Heart left ventricle (tissue), 16 donors: ENCODE data around the gene RRBP1. TPM values are rescaled to one million over a fixed set of nuclear protein-coding genes. Genes with fewer than 3 reads are reported as not detected.

Experiments
- ATAC-seq, 4 donors: fragments of 200-7000 bp; cut with Tn5 transposase; one replicate each; pipeline ENCODE4 v1.9.1; 2020 to 2022; ENCODE audit warnings: moderate library complexity in 4 of 4, mild to moderate bottlenecking in 3 of 4, moderate number of reproducible peaks in 1 of 4
- DNase-seq, 5 donors: peaks; one replicate each; pipeline ENCODE4 v3.0.0-alpha.2; 2020
- H3K27ac ChIP-seq, 12 donors: fragments of 200-600 bp; sonication (generic) in 4 of 12; one replicate each; pipeline versions ENCODE4 v1.5.0 to v1.8.0; 2016 to 2022; ENCODE audit warnings: mild to moderate bottlenecking in 2 of 12
- H3K27me3 ChIP-seq, 9 donors: fragments of 200-600 bp; sonication (generic) in 2 of 9; one replicate each; pipeline versions ENCODE4 v1.5.1 to v1.8.0; 2016 to 2022; ENCODE audit warnings: mild to moderate bottlenecking in 3 of 9
- H3K36me3 ChIP-seq, 9 donors: fragments of 200-600 bp; sonication (generic) in 2 of 9; one replicate each; pipeline versions ENCODE4 v1.5.0 to v1.8.0; 2018 to 2022; ENCODE audit warnings: mild to moderate bottlenecking in 2 of 9
- H3K4me1 ChIP-seq, 12 donors: fragments of 200-600 bp; sonication (generic) in 4 of 12; one replicate each; pipeline versions ENCODE4 v1.5.0 to v1.8.0; 2016 to 2022; ENCODE audit warnings: mild to moderate bottlenecking in 3 of 12
- H3K4me3 ChIP-seq, 12 donors: fragments of 200-600 bp; sonication (generic) in 4 of 12; one replicate each; pipeline versions ENCODE4 v1.5.0 to v1.8.0; 2017 to 2022; ENCODE audit warnings: mild to moderate bottlenecking in 9 of 12, moderate library complexity in 4 of 12
- H3K9me3 ChIP-seq, 12 donors: fragments of 200-600 bp; sonication (generic) in 4 of 12; one replicate each; pipeline versions ENCODE4 v1.5.0 to v1.8.0; 2016 to 2022; ENCODE audit warnings: mild to moderate bottlenecking in 1 of 12
- CTCF ChIP-seq, 12 donors: fragments of 200-600 bp; sonication (generic) in 4 of 12; IDR thresholded peaks; one replicate each; pipeline versions ENCODE4 v1.5.0 to v1.8.0; 2018 to 2022; ENCODE audit warnings: antibody characterized with exemption in 12 of 12, mild to moderate bottlenecking in 5 of 12
- POLR2A ChIP-seq, 2 donors: fragments of 450-650 bp; IDR thresholded peaks; one replicate each; pipeline ENCODE4 v1.6.1; 2017; ENCODE audit warnings: antibody characterized with exemption in 2 of 2, mild to moderate bottlenecking in 2 of 2, moderate library complexity in 2 of 2
- WGBS, 4 donors: extraction: QIAGEN DNeasy Blood & Tissue Kit in 2 of 4; methylation state at CpG; one replicate each; pipeline versions ENCODE4 v1.1.5 to v1.1.7; 2013 to 2018; 5-methylcytosine and 5-hydroxymethylcytosine counted together
- intact Hi-C, 10 donors: fragments of 100-400 bp; cut with DNase I; formaldehyde crosslinking; loops; one replicate each; pipeline versions ENCODE4 v1.11.1 to v1.14.2; 2022
- polyA plus RNA-seq, 2 donors: library from polyadenylated mRNA; stranded (reverse); fragments of 200-250 nt; gene quantifications; one replicate each; pipeline ENCODE4 v1.2.3, GENCODE V29; 2013
- total RNA-seq, 9 donors: library from RNA; depleted of rRNA in 2 of 9; stranded (reverse); fragments of >200 nt in 2 of 9; fragmentation: NEBNext Ultra II Directional in 3 of 9; extraction: Animal tissue kit (Norgen Biotek cat#: 25700) in 3 of 9; gene quantifications; one replicate each; pipeline versions ENCODE4 v1.1.0 to v1.2.4, GENCODE V29; 2016 to 2023
- donor health status: ischemic (EF 13 %, LVEDD 7.1; RV severe dilation, severe dysfunction).
- donor health status: healthy with polysubstance abuse.
- donor health status: DM: no; HTN: yes; CAD: no.
- donor health status: DM: no; HTN: no; CAD: no.
- donor health status: ischemic (EF 25% LVEDD 6.9; RV normal size, moderate dysfunction).
- donor health status: ischemic (EF 25% LVEDD 5.7; RV mildly dilated, moderate dysfunction).
- donor health status: healthy.
- donor health status: DM: yes; HTN: yes; CAD: no.
- donor health status: ischemic (EF 35%, LVEDD 5.7; RV mildly dilated, moderate dysfunction).
- donor health status: nonischemic (EF 11% LVEDD 7.7; RV severe dilation, severe dysfunction).
- donor health status: DM: yes; HTN: yes; CAD: no.
- donor health status: PGD.
- donor health status: ischemic (EF 29% LVEDD 5.4; RV normal size, mild dysfunction).
- donor health status: nonischemic (EF 23%, LVEDD 6.1; RV moderate dilation, normal function).

RRBP1 gene
- total and polyA plus RNA-seq, 11 donors = 24.9 to 91.3 (median 40.0) TPM

GRCh38 chr20:17609811-17610377 lies 72.1 kb downstream of the RRBP1 start:
- no peaks in the 10 kb centered on the region for H3K27me3 ChIP-seq
- peaks cover 0 to 56% (median 34%) of the 10 kb centered on the region in 12 donors for H3K4me1 ChIP-seq
- DNase-seq = no peak
- intact Hi-C loops = loop anchor here in 8 of 10 donors (5.0 kb wide), 1 partner anchor 38 kb away; the partner anchor contains the start of gene DSTN (in 8 of the 8)
- 70 to 85% (median 78%) methylated on average over 8 of the region's 8 CpGs for WGBS, 4 donors
- peak overlapping the region in 4 of 12 donors; percentile 37 to 83 (median 48) for H3K27ac ChIP-seq
- H3K9me3 ChIP-seq = no peaks in the 10 kb centered on the region
- H3K36me3 ChIP-seq = peaks cover 0 to 72% (median 53%) of the 10 kb centered on the region in 9 donors
- no peak for ATAC-seq
- no peak for TF ChIP-seq CTCF (IDR thresholded peaks at IDR 0.05)
- no peak for TF ChIP-seq POLR2A (IDR thresholded peaks at IDR 0.05)
- H3K4me3 ChIP-seq = no peak overlapping the region

DNA sequence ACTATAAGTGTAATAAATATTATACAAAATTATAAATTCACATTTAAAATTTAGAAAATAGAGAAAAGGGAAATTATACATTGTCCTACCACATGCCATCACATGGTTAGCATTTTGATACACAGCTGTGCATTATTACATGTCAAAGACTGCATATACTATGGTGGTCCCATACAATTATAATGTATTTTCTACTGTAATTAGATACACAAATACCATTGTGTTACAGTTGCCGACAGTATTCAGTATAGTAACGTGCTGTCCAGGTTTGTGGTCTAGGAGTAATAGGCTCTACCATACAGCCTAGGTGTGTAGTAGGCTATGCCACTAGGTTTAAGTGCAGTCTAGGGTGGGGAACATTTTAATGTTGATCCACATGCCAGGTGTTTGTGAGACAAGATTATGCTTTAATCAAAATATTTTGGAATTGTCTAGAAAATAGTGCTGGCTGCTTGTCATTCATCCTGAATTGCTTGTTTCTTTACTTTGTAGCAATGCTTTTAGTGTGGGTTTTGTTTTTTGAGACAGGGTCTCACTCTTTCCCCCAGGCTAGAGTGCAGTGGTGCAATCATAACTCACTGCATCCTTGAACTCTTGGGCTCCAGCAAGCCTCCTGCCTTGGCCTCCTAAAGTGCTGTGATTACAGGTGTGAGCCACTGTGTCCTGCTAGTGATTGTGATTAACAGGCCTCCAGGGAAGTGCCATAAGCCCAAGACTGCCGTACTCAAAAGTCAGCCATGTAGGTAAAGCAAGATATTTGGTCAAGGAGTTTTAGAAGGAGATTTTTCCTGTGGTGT lies 73.1 kb downstream of the RRBP1 start:
- no peak for DNase-seq
- no peaks in the 10 kb centered on the region for H3K27me3 ChIP-seq
- no peaks in the 10 kb centered on the region for H3K9me3 ChIP-seq
- H3K27ac ChIP-seq = peak overlapping the region in 1 of 12 donors; percentile 39
- peaks cover 0 to 52% (median 27%) of the 10 kb centered on the region in 12 donors for H3K4me1 ChIP-seq
- ATAC-seq = no peak
- peaks cover 0 to 80% (median 57%) of the 10 kb centered on the region in 9 donors for H3K36me3 ChIP-seq
- intact Hi-C loops = loop anchor here in 2 of 10 donors (5.0 kb wide), 1 partner anchor 37 kb away; the partner anchor contains the start of gene DSTN (in 2 of the 2)
- H3K4me3 ChIP-seq = no peak overlapping the region
- 84 to 91% (median 88%) methylated on average over 3 of the region's 3 CpGs for WGBS, 4 donors
- TF ChIP-seq CTCF (IDR thresholded peaks at IDR 0.05) (no peak), POLR2A (IDR thresholded peaks at IDR 0.05) (no peak)

DNA sequence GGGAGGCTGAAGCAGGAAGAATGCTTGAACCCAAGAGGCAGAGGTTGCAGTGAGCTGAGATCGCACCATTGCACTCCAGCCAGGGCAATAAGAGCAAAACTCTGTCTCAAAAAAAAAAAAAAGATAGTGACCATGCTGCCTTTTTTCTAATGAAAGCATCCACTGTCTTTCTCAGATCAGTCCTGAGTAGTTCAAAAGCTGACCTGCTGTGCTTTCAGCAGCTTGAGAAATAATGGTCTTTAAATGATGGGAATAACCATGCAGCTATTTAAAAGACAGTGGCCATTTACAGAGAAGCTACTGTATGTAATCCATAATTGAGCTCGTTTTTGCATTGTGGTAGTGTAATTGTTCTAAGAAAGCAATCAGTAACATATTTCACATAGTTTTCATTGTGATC lies 76.0 kb downstream of the RRBP1 start:
- intact Hi-C loops = loop anchor here in 2 of 10 donors (5.0 kb wide), 1 partner anchor 34 kb away; the partner anchor contains the start of gene DSTN (in 2 of the 2)

More for the DNA sequence above, 76.0 kb downstream of the RRBP1 start:
- 62 to 78% (median 75%) methylated on average over 2 of the region's 2 CpGs for WGBS, 4 donors
- TF ChIP-seq POLR2A (IDR thresholded peaks at IDR 0.05) = no peak
- no peak for TF ChIP-seq CTCF (IDR thresholded peaks at IDR 0.05)
- H3K27me3 ChIP-seq = no peaks in the 10 kb centered on the region
- peaks cover 0 to 35% (median 13%) of the 10 kb centered on the region in 12 donors for H3K4me1 ChIP-seq
- no peak overlapping the region for H3K27ac ChIP-seq
- ATAC-seq = no peak
- H3K9me3 ChIP-seq = no peaks in the 10 kb centered on the region
- H3K36me3 ChIP-seq = peaks cover 0 to 99% (median 71%) of the 10 kb centered on the region in 9 donors
- no peak overlapping the region for H3K4me3 ChIP-seq
- DNase-seq = no peak
